Stomach (tissue), 9 donors: ENCODE results near the gene C1orf159. TPM values are rescaled to one million over a fixed set of nuclear protein-coding genes. Genes with fewer than 3 reads are reported as not detected.

ENCODE experiments used
- DNase-seq, 2 donors: peaks; one replicate each; pipeline versions ENCODE4 v3.0.0 to v3.0.0-alpha.2; 2013 to 2019
- H3K27ac ChIP-seq, 5 donors: fragments of 200-600 bp in 4 of 5; sonication (generic) in 4 of 5; one replicate each; pipeline ENCODE4 v1.5.1; 2013 to 2019; ENCODE audit warnings: mild to moderate bottlenecking in 1 of 5, moderate library complexity in 1 of 5
- H3K27me3 ChIP-seq, 3 donors: fragments of 200-600 bp; sonication (generic); one replicate each; pipeline ENCODE4 v1.5.1; 2017 to 2019; ENCODE audit warnings: mixed run types in 1 of 3
- H3K36me3 ChIP-seq, 4 donors: fragments of 200-600 bp; sonication (generic); 1 replicate in 3 of 4; 2 replicates in 1 of 4; pipeline ENCODE4 v1.5.1; 2016 to 2019
- H3K4me1 ChIP-seq, 4 donors: fragments of 200-600 bp; sonication (generic); one replicate each; pipeline ENCODE4 v1.5.1; 2016 to 2019
- H3K4me3 ChIP-seq, 4 donors: fragments of 200-600 bp; sonication (generic) in 3 of 4; one replicate each; pipeline ENCODE4 v1.5.1; 2016 to 2019; ENCODE audit warnings: mild to moderate bottlenecking in 1 of 4
- H3K9me3 ChIP-seq, 4 donors: fragments of 200-600 bp; sonication (generic); one replicate each; pipeline ENCODE4 v1.5.1; 2016 to 2019
- CTCF ChIP-seq, 7 experiments: fragments of 450-650 bp in 4 of 7; fragments of 200-600 bp in 3 of 7; sonication (generic) in 3 of 7; IDR thresholded peaks; one replicate each; pipeline ENCODE4 v1.5.1; 2016 to 2019; ENCODE audit warnings: antibody characterized with exemption in 7 of 7, control low read depth in 2 of 7, mild to moderate bottlenecking in 1 of 7
- EP300 ChIP-seq: sonication (generic); formaldehyde crosslinking; IDR thresholded peaks from one replicate; pipeline ENCODE4 v1.6.1; 2017; ENCODE audit warnings: antibody characterized with exemption
- POLR2A ChIP-seq, 4 donors: fragments of 450-650 bp; IDR thresholded peaks; one replicate each; pipeline ENCODE4 v1.6.1; 2016; ENCODE audit warnings: antibody characterized with exemption in 4 of 4, control low read depth in 2 of 4, mild to moderate bottlenecking in 1 of 4, moderate library complexity in 1 of 4
- POLR2AphosphoS5 ChIP-seq, 3 donors: sonication (generic); formaldehyde crosslinking; IDR thresholded peaks; one replicate each; pipeline ENCODE4 v1.6.1; 2016; ENCODE audit warnings: antibody characterized with exemption in 3 of 3
- WGBS, 5 donors: extraction: QIAGEN DNeasy Blood & Tissue Kit in 3 of 5; methylation state at CpG; one replicate each; pipeline versions ENCODE4 v1.1.5 to v1.1.7; 2013 to 2018; 5-methylcytosine and 5-hydroxymethylcytosine counted together
- intact Hi-C: fragments of 100-400 bp; cut with DNase I; formaldehyde crosslinking; loops from one replicate; pipeline ENCODE4 v1.15.1; 2023; ENCODE audit warnings: low total_unique reads
- polyA plus RNA-seq, 3 donors: library from polyadenylated mRNA; stranded (reverse); fragments of 200-250 nt; gene quantifications; one replicate each; pipeline ENCODE4 v1.2.3, GENCODE V29; 2013
- total RNA-seq, 5 donors: library from RNA; depleted of rRNA; stranded (reverse); fragments of >200 nt; gene quantifications; one replicate each; pipeline versions ENCODE4 v1.1.0 to v1.2.3, GENCODE V29; 2014 to 2016
- donor health status: healthy with polysubstance abuse.
- donor health status: Bipolar disorder and iron deficiency.
- donor health status: healthy.

Gene C1orf159
- total and polyA plus RNA-seq, 8 donors = 10.2 to 67.0 (median 18.5) TPM

- Histone ChIP-seq H3K36me3 (no peaks in the 10 kb centered on the region), H3K9me3 (no peaks in the 10 kb centered on the region), H3K27ac (no peak overlapping the region), H3K4me3 (no peak overlapping the region), H3K27me3 (peaks cover 0 to 56% (median 0%) of the 10 kb centered on the region in 3 donors), H3K4me1 (peaks cover 24 to 53% (median 46%) of the 10 kb centered on the region in 4 donors)
- no peak for DNase-seq
- TF ChIP-seq EP300 (no peak), POLR2A (IDR thresholded peaks at IDR 0.05) (no peak), CTCF (IDR thresholded peaks at IDR 0.05) (no peak), POLR2AphosphoS5 (IDR thresholded peaks at IDR 0.05) (no peak)
- intact Hi-C loops = no loop called here
- 82 to 92% (median 87%) methylated on average over 11 of the region's 11 CpGs for WGBS, 5 donors
Measured at GRCh38 chr1:1118876-1119220, 3.0 kb upstream of the C1orf159 start.

DNA sequence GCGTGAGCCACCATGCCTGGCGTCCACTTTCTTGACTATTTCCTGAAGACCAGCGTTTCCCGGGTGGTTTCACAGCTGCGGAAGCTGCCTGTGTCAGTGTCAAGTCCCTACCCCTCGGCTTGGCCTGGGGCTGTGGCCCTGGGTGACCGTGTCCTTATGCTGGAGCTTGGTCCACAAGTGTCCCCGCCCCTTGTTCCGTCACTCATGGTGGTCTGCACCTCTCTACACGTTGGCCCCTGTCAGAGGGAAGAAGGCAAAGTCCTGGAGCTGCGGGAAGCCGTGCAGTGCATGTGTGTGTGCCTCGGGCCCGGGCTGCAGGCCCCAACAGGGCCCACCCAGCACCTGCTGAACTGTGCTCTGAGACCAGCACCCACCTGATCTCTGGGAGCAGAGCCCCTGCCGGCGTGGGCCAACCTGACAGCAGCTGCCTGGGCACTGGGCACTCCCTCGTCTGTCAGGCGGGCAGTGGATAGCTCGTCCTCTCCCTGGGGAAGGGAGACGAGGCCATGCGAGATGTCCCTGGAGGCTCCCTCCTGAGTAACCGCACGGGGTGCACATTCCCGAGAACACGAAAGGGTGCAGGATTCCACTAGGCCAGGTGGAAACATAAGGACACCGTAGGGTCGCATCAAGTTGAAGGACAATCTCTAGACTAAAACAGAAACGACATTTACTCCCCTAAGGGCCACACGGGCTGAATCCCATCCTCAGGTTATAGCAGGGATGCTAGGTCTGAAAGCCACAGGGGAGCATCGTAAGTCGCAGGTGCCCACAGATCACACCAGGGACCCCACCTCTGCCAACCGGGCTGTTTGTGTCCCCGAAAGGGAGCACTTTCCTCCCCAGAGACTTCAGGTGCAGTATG is 2.4 kb upstream of the C1orf159 start:
- H3K27ac ChIP-seq = no peak overlapping the region
- no peak overlapping the region for H3K4me3 ChIP-seq
- H3K36me3 ChIP-seq = peaks cover 0 to 3% (median 1%) of the 10 kb centered on the region in 4 donors
- TF ChIP-seq POLR2AphosphoS5 (IDR thresholded peaks at IDR 0.05) (no peak), EP300 (no peak), CTCF (IDR thresholded peaks at IDR 0.05) (no peak), POLR2A (IDR thresholded peaks at IDR 0.05) (no peak)
- peak in 1 of 2 donors; percentile 9 for DNase-seq
- intact Hi-C loops = no loop called here
- peaks cover 0 to 56% (median 0%) of the 10 kb centered on the region in 3 donors for H3K27me3 ChIP-seq
- H3K4me1 ChIP-seq = peaks cover 22 to 47% (median 40%) of the 10 kb centered on the region in 4 donors
- H3K9me3 ChIP-seq = peaks cover 0 to 4% (median 1%) of the 10 kb centered on the region in 4 donors
- 77 to 89% (median 87%) methylated on average over 26 to 33 of the region's 33 CpGs for WGBS, 5 donors

GRCh38 chr1:1117469-1117831 is 1.6 kb upstream of the C1orf159 start:
- Histone ChIP-seq H3K27me3 (peaks cover 0 to 52% (median 0%) of the 10 kb centered on the region in 3 donors), H3K27ac (no peak overlapping the region), H3K4me1 (peaks cover 20 to 39% (median 33%) of the 10 kb centered on the region in 4 donors), H3K9me3 (peaks cover 0 to 8% (median 2%) of the 10 kb centered on the region in 4 donors), H3K4me3 (no peak overlapping the region), H3K36me3 (peaks cover 0 to 11% (median 5%) of the 10 kb centered on the region in 4 donors)
- 72 to 85% (median 78%) methylated on average over 19 to 20 of the region's 20 CpGs for WGBS, 5 donors
- no peak for DNase-seq
- intact Hi-C loops = no loop called here
- TF ChIP-seq EP300 (no peak), POLR2AphosphoS5 (IDR thresholded peaks at IDR 0.05) (no peak), CTCF (IDR thresholded peaks at IDR 0.05) (no peak), POLR2A (IDR thresholded peaks at IDR 0.05) (no peak)

DNA sequence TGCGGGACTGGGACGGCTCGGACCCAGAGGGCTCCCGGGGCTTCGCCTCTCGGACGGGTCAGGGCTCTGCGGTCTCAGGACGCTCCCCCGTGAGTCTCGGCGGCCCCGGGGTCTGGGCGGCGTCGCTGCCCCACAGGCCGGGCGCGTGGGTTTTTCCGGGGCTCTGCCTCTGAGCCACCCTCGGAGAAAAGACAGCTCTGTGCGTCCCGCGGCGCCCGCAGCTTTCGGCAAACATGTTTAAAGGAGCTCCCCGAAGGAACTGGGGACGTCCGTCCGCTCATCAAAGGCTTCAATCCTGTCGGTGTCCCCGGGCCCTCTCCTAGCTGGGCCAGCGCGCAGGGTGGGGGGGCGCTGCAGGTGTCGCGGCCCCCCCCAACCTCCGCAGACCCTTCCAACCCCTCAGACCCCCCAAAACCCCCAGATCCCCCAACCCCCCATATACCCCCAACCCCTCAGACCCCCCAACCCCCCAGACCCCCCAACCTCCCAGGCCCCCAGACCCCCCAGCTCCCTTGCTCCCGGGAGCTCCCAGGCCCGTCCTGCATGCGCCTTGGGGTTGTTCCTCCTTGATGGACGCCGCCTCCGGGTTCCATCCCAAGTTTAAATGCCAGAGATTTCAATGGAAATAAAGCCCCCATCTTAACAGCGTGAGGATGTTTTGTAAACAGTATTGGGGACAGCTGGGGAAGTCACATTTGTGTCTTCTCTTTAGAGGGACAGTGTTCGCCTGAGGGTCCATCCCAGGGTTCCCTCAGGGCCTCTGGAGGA is 996 bp upstream of the C1orf159 start:
- Histone ChIP-seq H3K36me3 (peaks cover 0 to 16% (median 8%) of the 10 kb centered on the region in 4 donors), H3K4me3 (peak overlapping the region; percentile 71 to 95 (median 94)), H3K4me1 (peaks cover 15 to 33% (median 27%) of the 10 kb centered on the region in 4 donors), H3K9me3 (peaks cover 0 to 8% (median 2%) of the 10 kb centered on the region in 4 donors), H3K27me3 (peaks cover 0 to 49% (median 0%) of the 10 kb centered on the region in 3 donors), H3K27ac (peak overlapping the region in 2 of 5 donors; percentile 90 to 92)
- intact Hi-C loops = no loop called here
- no peak for TF ChIP-seq POLR2A (IDR thresholded peaks at IDR 0.05)
- no peak for TF ChIP-seq POLR2AphosphoS5 (IDR thresholded peaks at IDR 0.05)
- TF ChIP-seq CTCF (IDR thresholded peaks at IDR 0.05) = no peak
- no peak for TF ChIP-seq EP300
- 0 to 20% (median 10%) methylated on average over 3 to 47 of the region's 47 CpGs for WGBS, 5 donors
- peak in 1 of 2 donors; percentile 41 for DNase-seq
